NT2/D1 (cell line): ENCODE data around the gene CLDN1.

Experiments used
- YY1 ChIP-seq: IDR thresholded peaks from 2 replicates; pipeline ENCODE4 v1.6.1; 2011; ENCODE audit not compliant: insufficient read length, insufficient read depth
- ZNF274 ChIP-seq: IDR thresholded peaks from 2 replicates; pipeline ENCODE4 v1.6.1; 2011; ENCODE audit warnings: mild to moderate bottlenecking, low read depth, low read length

DNA sequence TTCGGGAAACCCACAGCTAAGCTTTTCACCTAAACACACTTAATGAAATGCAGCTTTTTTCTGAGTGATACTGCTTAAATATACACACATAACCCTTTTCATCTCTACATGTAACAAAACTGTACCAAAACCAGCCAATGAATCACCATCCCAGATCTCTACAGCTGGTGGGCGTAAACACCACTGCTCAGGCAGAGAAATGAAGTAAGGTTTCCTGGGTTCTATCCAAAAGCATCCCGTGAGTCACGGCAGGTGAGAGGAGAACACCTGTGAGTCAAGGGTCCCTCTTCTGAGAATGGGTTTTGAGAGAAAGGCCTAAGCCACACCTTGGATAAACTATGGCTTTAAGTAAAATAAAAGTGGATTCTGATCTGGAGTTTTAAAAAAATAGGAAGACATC is 2.6 kb downstream of the CLDN1 start:
- TF ChIP-seq YY1 (no peak), ZNF274 (no peak)
